Forelimb muscle (tissue), 1 donor: ENCODE measurements around the gene OR9A2. TPM values are rescaled to one million over a fixed set of nuclear protein-coding genes. Genes with fewer than 3 reads are reported as not detected.
A peak's percentile ranks its signal among the peaks of the same experiment; 100 is the strongest.

Experiments
- DNase-seq: peaks from one replicate; pipeline ENCODE4 v3.0.0-alpha.2; 2013; ENCODE audit warnings: low read depth
- polyA plus RNA-seq: library from polyadenylated mRNA; unstranded; fragments of 120-200 nt; gene quantifications from one replicate; pipeline ENCODE4 v1.2.1, GENCODE V29; 2013; ENCODE audit not compliant: insufficient read length

OR9A2 gene, protein sequence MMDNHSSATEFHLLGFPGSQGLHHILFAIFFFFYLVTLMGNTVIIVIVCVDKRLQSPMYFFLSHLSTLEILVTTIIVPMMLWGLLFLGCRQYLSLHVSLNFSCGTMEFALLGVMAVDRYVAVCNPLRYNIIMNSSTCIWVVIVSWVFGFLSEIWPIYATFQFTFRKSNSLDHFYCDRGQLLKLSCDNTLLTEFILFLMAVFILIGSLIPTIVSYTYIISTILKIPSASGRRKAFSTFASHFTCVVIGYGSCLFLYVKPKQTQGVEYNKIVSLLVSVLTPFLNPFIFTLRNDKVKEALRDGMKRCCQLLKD
- not detected for polyA plus RNA-seq

DNA sequence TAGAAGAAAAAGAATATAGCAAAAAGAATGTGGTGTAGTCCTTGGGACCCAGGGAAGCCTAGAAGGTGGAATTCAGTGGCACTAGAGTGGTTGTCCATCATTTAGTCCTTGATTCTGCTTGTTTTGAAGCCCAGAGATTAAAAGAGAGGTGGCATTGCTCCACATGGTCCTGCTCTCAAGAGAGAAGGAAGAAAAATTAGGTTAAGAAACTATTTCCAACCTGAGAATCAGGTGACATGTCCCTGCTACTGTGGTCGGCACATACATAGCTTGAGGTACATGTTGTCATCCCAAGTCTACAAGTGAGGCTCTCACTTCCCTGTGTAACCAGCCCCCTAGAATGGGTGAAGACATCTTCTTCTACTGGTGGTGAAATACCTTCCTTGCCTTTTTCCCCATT, at the start of gene OR9A2:
Gene OR9A2 (minus strand): TSS at position 101 of the 400 bp plus-strand sequence. CDS start 0 bp downstream, at position 101.
- no peak for DNase-seq

DNA sequence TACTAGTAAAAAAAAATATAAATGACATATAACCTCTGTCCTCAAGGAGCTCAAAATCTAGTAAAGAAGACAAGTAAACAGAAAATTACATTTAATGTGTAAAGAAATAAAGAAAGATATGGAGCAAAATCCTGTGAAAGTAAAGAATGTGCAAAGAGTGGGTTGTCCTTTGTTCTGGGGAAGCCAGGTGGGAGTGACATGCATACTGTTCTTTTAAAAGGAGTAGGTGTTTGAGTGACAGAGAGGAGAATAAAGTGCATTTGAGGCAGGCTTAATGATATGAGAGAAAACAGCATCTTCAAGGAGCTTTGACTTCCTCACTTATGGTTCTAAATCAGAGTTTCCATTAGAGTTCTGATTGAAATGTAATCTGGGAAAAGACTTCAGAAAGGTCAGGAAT, 47.2 kb upstream of the OR9A2 start:
- DNase-seq: no peak

DNA sequence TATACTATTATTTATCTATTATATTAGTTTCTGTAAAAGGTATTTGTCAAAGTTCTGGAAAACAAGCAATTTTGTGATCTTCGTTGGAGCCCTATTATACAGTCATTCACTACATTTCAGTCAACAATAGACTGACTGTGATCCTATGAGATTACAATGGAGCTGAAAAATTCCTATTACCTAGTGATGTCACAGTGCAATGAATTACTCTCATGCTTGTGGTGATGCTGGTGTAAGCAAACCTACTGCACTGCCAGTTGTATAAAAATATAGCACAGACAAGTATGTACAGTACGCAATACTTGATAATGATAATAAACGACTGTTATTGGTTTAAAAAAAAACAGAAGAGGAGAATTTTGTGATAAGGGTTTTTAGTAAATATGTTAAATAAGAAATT, 46.6 kb upstream of the OR9A2 start:
- DNase-seq: no peak

DNA sequence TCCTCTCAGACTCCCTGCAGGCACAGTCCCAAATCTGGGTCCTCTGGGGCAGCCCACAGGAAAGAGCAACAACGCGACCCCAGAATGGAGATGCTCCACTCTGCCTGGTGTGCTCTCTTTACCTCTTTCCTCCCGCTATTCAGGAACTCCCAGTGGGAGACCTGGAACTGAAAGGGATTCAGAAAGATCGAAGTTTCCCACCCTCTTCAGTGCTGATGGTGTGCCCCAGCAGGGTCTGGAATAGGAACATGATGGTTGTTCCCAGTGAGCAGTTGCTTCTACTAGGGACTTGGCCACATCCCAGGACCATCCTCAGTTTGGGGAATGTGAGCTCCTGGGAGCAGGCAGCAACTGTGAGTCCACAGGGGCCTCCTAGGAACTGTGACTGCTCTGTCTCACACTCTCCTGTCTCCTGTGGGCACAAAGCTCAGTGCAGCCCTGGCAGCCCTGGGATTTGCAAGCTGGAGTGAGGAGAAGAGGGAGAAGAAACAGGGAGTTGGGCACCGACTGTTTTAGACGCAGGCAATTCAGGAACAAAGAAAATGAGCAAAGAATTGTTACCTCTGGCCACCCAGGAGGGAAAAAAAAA, 43.1 kb upstream of the OR9A2 start:
- no peak for DNase-seq

DNA sequence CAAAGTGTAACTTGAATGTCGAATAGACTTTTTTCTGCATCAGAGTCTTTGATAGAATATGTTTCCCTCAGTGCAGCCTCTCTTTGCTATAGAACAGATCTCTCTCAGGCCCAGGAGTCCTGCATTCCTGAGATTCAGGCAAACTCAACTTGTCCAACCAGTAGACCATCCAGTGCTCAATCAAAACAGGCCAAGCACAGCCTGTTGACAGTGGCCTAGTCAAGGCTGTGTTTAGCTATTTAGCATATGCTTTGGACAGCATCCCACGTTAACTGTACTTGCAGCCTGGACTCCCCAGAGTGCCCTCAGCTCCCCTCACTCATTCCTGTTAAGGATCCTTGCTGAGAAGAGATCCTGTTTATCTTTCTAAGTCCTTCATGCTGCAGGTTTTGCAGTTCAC, 41.5 kb upstream of the OR9A2 start:
- DNase-seq: no peak

DNA sequence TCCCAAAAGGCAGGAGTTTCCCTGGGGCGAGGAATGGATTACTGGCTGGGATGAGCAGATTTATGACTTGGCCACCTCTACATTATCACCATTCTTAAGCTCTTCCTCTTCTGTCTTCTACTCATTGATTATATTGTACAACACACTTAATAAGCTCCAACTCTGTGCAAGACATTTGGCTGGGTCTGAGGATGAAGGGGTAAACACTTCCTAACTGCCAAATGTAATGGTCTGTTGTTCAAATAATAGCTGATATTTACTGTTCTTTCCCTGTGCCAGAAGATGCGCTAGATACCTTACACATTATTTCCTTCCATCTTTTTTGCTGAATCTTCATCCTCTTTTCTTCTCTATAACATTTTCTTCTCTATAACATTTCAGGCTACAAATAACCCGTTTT, 36.8 kb upstream of the OR9A2 start:
- no peak for DNase-seq

DNA sequence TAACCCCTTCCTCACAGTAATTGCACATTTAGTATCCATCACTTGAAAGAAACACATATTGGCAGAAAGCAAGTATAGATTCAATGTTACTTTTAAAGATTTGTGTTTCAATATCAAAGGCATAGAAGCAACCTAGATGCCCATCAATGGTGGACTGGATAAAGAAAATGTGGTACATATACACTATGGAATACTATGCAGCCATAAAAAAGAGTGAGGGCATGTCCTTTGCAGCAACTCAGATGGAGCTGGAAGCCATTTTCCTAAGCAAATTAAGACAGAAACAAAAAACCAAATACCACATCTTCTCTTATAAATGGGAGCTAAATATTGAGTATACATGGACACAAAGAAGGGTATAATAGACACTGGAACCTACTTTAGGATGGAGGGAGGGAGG, 28.8 kb upstream of the OR9A2 start:
- no peak for DNase-seq

DNA sequence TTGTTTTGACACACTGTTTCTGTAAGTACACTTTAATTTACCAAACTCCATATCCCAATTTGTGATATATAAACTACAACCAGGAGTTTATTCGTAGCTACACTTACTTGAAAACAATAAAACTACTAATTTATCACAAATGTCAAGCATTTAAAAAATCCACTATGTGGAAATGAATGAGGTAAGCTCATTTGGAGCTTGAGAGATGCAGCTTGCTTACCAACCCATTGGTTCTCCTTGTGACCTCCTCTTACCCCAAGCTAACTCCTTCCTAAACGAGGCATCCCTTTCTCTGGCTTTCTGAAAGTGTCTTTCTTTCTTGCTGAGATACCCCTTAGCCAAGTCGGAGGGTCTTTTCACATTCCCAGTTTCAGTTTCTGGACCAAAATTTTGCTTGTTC, 27.7 kb upstream of the OR9A2 start:
- no peak for DNase-seq

DNA sequence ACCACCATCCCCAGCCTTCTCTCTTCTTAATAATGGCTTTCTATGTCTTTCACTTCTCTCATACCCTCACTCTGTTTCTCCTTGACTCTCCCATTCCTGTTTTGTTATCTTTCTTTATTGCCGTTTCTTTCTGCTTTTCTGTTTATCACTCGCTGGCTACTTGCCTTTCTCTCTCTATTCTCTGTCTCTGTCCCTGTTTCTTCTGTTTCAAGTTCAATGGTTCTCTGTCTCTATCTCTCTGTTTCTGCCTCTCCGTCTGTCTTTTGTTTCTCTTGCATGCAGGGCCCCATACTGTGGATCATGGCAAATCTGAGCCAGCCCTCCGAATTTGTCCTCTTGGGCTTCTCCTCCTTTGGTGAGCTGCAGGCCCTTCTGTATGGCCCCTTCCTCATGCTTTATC, 25.1 kb upstream of the OR9A2 start, which contains the start of gene OR6V1:
Gene OR6V1 (plus strand): TSS at position 301 of the 400 bp plus-strand sequence. CDS start 0 bp downstream, at position 301.
- DNase-seq: no peak

DNA sequence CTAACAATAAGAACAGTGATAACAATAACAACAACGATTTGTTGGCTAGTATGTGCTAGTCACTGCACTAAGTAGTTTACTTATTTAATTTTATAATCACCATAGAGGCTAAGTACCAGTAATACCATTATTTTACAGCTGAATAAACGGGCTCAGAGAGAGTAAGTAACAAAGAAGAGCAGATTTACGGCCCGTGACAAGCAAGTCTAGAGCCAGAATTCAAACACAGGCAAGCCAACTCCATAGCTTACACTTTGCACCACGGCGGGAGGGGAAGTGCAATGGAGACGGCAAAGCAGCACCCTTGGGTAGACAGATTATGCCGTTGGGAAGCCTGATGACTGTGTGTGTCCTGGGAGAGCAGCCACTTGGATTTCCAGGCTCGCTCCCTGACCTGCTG, 24.0 kb upstream of the OR9A2 start:
- no peak for DNase-seq

DNA sequence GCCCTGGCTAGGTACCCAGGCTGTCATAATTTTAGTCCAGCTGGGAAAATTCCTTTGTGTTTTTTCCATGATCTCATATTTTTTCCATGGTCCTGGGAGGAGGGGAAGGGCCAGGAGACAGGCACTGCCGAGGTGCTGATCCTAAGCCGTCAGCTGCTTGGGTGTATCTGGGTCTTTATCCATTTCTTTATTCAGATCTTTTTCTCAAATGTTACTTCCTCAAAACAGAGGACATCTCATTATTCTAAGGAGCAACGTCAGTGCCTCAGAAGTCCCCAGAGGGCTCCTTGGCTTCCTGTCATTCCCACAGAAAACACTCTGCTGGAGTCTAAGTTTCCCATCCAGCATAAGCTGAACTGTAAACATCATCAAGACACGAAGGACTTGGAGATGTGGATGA, 22.4 kb upstream of the OR9A2 start:
- DNase-seq: peak; percentile 24

DNA sequence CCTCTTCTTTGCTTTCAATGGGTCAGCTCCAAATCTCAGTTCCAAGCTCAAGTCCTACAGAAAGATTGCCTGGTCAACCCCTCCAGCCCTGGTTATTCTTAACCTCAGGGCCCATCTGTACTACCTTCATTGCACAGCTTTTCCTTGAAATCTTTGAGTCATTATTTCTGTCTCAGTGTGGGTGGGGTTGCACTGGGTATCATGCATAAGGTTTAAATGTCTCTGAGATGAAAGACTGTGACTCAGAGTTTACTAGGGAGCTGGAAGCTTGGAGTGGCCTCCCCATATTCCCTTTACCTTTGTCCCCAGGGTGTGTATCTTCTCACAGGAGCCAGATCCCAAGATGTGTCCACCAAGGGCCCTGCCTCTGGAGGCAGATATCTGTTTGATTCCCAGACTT, 21.9 kb upstream of the OR9A2 start:
- no peak for DNase-seq

DNA sequence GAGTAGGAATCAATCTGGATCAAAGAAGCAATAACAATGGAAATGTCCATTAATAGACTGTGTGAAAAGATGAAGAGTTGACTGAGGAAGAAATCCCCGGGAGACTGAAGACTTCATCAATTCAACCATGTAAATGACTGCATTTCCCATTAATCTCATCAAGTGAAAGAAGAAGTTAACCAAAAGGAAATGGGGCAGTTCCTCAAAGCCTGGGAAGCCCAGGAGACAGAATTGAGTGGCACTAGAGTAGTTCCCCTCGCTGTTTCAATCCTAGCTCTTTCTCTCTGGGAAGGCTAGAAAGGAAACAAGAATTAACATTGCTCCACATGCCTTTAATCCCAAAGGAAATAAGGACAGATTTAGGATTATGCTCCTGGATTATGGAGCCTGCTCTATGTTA, 20.4 kb upstream of the OR9A2 start:
- DNase-seq: no peak

DNA sequence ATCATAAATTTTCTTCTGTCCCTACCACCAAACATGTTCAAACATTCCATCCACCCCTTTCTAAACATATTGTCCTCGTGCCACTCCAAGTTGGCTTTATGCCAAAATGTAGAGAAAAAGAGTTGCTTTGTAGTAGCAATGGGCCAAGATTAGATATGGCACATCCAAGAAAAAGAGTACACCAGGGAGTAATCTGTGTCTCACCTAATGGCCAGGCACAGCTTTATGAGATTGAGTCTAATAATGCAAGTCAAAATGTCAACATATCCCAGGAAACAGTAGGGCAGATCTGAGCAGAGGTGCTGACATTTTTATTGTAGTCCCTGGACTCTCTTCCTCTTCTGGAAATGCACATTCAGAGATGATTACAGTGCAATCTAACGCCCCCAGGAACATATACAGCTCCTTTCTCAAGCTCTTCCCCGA, 19.5 kb upstream of the OR9A2 start:
- DNase-seq: no peak

DNA sequence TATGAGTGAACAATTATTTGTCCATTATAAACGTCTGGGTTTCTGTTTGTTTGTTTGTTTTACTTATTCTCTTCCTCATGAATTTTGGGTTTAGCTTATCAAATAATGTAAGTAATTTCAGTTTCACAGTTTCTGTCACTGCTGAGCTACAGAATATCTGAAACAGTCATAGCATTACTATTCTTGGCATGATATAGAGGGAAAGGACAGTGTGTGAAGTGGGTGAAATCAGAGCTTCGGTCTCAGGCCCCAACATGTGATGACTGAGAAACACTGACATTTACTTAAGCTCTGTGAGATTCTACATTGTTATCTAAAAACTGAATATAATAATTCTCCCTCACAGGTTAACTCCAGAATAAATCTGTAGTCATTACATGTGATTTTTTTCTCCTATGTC, 16.5 kb upstream of the OR9A2 start:
- DNase-seq: no peak

DNA sequence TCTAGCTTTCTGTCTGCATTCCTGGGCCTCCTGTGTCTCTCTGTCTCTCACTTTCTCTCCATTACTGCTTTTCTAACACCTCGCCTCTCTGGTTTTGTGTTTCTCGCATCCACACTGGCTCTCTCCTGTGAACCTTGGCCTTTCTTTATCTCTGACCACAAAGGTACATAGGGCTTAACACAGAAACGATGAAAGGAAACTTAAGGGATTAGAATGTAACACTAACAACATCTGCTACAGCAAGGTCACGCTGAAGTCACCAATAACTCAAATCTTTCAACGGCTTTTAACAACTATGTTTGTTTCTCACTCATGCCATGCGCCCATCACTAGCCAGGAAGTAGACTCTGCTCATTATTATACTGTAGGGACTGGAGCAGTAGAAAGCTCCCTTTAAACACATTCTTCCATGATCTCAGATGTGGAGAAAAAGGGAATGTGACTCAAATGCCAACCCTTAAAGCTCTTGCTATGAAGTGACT, 15.9 kb upstream of the OR9A2 start:
- DNase-seq: no peak

DNA sequence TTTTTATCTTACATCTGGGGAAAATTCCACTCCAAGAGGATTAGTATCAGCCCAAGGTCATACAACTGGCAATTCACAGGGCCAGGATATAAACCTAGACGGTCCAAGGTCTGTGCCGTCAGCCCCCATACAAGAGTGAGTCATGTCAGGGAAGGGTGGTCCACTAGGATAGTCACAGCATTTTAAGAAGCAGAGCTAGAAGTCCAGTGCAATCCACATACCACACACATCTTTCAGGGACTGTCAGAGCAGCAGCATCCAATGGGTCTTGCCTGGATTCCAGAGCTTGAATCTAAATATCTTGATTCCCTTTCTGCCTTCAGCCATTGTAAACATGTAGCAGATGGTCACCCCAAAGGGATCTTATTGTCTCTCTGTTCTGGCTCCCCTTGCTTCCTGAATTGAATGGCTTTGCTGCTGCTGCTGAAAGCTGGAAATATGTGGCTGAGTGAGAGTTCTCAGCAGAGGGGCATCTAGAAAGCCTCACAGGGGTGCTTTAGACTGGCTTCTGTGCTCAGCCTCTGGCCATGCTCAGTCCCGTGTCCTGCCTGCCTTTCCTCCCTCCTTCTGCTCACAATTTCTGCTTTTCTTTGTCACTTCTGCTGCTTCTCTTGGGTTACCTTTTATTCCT, 15.3 kb upstream of the OR9A2 start:
- no peak for DNase-seq

DNA sequence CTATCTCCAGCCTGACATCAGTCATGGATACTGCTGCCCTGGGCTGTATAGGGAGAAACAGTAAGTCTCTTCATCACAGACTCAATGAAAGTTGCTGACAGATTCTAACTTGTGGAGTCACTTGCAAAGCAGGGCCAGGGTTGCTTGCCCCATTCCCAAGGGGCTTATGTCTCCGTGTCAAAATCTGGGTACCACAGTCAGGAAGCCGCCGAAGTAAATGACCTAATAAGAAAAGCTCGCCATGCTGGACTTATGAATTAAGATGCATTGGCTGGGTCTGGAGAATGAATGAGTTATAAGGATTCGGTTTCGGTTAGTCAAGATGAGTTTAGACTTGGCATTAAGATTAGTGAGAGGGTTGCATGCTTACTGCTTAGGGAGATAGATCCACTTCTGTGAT, 14.4 kb upstream of the OR9A2 start:
- DNase-seq: no peak

DNA sequence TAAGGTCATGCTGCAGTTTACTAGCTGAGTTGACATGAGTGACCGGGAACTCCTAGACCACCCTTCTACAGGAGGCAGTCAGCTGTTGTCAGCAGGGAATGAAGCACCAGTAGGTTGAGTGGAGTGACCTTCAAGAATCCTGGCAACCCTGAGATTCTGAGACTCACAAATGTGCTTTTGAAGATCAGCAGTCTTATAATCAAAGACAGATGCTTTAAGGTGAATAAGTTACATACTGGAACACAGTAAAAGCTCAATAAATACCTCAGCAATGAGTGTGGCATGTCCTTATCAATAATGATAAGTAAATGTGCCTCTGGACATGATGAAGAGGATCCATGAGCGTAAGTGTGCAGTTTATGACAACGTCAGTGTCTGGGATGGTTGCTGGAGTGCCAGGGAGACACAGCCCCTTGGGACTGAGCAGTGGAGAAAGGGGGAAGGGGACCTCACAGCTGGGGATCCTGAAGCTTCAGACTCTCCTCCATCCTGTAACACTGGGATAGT, 13.3 kb upstream of the OR9A2 start:
- no peak for DNase-seq

DNA sequence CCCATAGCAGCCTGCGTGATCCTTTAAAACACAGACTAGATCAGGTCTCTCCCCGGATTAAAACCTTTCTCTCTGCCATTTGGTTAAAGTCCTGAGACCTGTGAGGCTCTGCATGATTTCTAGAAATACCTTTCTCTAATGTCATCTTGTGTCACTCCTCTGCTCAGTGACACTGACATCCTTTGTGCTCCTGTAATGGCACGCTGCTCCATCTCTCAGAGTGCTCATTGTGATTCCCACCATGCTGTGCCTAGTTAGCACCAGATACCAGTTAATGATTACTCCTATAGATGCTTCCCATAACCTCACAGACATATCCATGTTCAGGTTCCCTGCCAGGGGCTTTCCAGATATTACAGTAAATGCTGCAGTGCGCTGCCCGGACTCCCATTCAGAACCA, 11.7 kb upstream of the OR9A2 start:
- DNase-seq: no peak

DNA sequence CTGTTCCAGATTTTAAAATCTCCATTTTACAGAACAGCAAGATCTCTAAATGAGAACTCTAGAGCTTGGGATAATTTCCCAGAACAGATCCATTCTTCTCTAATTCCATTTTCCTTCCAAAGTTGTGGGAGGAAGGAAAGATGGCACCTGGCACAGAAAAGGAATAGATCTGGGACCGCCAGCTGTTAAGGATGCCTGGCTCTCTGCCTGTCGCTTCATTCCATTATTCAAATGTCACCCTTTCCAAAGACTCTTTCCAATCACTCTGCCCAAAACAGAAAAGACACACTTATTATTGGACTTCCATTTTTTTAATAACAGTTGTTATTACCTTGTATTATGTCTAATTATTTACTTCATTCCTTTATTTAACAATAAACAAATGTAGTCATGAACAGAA, 751 bp upstream of the OR9A2 start:
- DNase-seq: no peak

DNA sequence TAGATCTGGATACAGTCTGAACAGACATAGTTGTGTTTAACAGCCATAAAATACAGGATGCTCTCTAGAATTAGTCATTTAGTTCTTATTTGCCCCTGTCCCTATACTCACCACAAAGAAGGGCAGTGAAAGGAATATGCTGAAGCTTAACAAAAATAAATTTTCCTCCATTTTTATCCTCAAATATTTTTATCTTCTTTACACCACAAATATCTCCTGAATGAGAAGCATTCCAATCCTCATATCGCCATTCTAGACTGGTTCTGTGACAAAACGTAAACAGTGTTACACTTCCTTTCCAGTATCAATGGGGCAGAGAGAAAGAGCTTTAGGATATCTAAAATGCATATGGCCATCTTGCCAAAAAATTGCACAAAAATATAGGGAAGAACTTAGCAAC, 1.6 kb downstream of the OR9A2 start:
- no peak for DNase-seq

DNA sequence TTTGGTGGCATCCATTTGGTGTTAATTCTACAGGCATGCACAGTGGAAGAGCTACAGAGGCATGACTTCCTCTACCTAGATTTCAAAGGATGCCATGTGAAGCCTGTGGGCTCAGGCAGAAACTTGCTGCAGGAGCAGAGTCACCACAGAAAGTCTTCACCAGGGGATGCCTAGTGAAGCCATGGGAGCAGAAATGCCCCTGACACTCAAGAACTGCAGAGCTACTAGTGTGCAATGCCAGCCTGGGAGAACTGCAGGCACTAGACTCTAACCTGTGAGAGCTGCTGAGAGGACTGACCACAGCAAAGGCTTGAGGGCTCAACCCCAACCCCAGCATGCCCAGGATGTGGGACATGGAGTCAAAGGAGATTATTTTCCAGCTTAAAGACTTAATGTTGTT, 3.9 kb downstream of the OR9A2 start:
- no peak for DNase-seq
